ENCODE data around the gene ABCG1. TPM values are rescaled to one million over a fixed set of nuclear protein-coding genes. Genes with fewer than 3 reads are reported as not detected.

ABCG1 gene
- total RNA-seq, 1 donor from 2014 or later, result 39.5 TPM

DNA sequence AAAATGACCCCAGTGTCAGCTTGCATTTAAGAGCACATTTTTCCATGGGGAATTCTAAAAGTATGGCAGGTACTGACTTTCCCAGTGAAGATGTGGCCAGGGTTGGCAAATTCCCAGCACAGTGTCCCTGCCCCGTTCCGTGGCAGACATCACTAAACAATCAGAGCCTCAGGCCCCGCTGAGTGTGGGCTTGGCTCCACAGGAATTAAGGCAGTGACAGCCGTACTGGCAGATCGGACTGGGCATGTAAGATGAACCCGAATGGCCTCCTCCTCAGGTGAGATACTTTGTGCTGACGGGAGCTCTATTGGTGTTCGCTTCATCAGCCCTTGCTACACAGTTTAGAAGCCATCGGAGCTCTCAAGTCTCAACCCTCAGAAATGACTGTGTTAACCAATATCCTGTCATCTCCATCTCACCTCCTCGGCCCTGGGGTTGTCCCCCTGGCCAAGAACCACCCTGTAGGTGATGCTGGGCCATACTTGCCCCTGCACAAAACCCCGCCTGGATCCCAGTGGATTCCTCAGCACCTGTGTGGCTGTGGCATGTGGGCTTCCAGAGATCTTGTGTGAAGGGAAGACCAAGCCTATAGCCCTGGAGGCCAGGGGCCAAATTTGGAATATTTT, 29.0 kb upstream of the ABCG1 start:
- intact Hi-C loops (cut with DNase I), result no loop called here
- H3K27ac ChIP-seq, result no peak overlapping the region
- no peak overlapping the region for H3K4me3 ChIP-seq
- H3K4me1 ChIP-seq, result no peaks in the 10 kb centered on the region
- no peaks in the 10 kb centered on the region for H3K27me3 ChIP-seq
- TF ChIP-seq, protein P1, sequence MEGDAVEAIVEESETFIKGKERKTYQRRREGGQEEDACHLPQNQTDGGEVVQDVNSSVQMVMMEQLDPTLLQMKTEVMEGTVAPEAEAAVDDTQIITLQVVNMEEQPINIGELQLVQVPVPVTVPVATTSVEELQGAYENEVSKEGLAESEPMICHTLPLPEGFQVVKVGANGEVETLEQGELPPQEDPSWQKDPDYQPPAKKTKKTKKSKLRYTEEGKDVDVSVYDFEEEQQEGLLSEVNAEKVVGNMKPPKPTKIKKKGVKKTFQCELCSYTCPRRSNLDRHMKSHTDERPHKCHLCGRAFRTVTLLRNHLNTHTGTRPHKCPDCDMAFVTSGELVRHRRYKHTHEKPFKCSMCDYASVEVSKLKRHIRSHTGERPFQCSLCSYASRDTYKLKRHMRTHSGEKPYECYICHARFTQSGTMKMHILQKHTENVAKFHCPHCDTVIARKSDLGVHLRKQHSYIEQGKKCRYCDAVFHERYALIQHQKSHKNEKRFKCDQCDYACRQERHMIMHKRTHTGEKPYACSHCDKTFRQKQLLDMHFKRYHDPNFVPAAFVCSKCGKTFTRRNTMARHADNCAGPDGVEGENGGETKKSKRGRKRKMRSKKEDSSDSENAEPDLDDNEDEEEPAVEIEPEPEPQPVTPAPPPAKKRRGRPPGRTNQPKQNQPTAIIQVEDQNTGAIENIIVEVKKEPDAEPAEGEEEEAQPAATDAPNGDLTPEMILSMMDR (IDR thresholded peaks at IDR 0.05), result no peak
- no peaks in the 10 kb centered on the region for H3K36me3 ChIP-seq
- H3K9me3 ChIP-seq, result no peaks in the 10 kb centered on the region
- DNase-seq (ENCODE audit: low spot score in 2 of 2), result no peak

DNA sequence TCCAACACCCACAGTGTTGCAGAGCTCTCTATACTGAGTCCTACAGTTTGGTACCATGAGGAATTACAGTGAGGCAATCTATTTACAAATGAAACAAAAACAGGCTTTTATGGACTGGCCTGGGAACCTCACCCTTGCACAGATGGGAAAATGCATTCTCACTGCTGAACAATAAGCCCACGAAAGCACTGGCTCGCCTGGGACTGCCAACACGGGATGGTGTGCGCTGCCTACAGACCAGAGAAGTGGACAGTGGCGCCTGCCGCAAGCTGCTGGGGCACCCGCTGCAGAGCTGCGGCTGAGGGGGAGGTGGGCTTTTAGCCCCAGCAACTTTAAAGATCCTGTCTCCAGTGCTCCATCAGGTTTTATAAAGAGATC, 28.5 kb upstream of the ABCG1 start:
- intact Hi-C loops (cut with DNase I), result no loop called here
- TF ChIP-seq, protein P1 (IDR thresholded peaks at IDR 0.05), result no peak
- no peaks in the 10 kb centered on the region for H3K9me3 ChIP-seq
- H3K4me3 ChIP-seq, result no peak overlapping the region
- no peaks in the 10 kb centered on the region for H3K4me1 ChIP-seq
- no peak for DNase-seq (ENCODE audit: low spot score in 2 of 2)
- H3K36me3 ChIP-seq, result no peaks in the 10 kb centered on the region
- H3K27ac ChIP-seq, result no peak overlapping the region
- H3K27me3 ChIP-seq, result no peaks in the 10 kb centered on the region

DNA sequence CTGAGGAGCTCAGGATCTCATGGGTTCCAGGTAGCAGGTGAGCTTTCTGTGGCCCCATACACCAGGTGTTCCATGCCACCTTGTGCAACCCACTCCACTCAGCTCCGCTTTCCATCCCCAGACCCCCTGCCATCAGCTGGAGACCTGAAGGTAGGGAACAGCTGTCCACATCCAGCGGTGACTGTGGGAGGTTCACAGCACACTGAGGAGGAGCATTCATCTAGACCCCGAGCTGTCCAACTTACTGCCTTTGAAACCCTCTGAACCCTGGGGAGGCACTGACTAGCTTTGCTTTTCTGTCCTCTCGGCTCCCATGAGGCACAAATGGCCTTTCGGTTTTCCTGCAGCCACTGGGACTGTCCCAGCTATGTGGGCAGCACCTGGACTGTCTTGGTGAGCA, 27.9 kb upstream of the ABCG1 start:
- no peak overlapping the region for H3K4me3 ChIP-seq
- H3K27me3 ChIP-seq, result no peaks in the 10 kb centered on the region
- no peak overlapping the region for H3K27ac ChIP-seq
- intact Hi-C loops (cut with DNase I), result no loop called here
- DNase-seq (ENCODE audit: low spot score in 2 of 2), result no peak
- H3K36me3 ChIP-seq, result no peaks in the 10 kb centered on the region
- TF ChIP-seq, protein P1 (IDR thresholded peaks at IDR 0.05), result no peak
- no peaks in the 10 kb centered on the region for H3K4me1 ChIP-seq
- H3K9me3 ChIP-seq, result no peaks in the 10 kb centered on the region

DNA sequence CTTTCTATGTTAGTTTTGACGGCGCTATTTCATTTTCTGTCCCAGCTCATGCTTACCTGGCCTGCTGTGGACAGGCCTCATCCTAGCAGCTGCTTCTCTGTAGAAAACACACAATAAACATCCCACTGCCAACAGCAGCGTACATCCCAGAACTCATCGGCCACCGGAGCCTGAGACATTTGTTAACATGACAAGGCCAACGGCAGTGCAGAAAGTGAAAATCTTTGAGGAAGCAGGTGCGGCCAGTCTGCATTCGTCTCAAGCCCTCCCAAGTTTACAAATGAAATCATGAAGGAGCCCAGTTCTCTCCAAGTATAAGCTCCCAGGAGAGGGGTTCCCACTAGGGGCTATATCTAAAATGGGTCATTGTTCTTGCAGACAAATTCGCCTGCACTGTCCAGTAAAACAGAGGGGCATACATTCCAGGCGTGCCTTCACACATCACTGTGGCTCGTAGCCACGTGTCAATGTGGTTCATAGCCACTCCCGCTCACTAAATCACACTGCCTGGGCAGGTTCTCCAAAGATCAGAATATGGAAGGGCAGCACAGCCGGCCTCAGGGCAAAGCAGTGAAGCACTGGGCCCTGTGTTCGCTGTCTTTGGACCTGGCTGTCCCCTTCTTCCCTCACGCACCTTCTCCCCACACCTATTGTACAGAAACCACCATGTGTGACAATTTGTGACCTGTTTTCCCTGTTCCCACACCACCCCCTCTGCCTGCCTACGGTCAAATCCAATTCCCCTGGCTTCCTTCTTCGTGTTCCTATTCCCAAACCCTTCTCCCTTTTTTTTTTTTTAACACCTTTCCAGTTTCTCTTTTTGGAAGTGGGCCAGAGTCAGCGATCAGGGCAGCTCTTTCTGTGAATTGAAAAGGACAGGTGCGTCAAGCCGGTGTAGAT, 27.0 kb upstream of the ABCG1 start:
- intact Hi-C loops (cut with DNase I), result no loop called here
- no peaks in the 10 kb centered on the region for H3K36me3 ChIP-seq

DNA sequence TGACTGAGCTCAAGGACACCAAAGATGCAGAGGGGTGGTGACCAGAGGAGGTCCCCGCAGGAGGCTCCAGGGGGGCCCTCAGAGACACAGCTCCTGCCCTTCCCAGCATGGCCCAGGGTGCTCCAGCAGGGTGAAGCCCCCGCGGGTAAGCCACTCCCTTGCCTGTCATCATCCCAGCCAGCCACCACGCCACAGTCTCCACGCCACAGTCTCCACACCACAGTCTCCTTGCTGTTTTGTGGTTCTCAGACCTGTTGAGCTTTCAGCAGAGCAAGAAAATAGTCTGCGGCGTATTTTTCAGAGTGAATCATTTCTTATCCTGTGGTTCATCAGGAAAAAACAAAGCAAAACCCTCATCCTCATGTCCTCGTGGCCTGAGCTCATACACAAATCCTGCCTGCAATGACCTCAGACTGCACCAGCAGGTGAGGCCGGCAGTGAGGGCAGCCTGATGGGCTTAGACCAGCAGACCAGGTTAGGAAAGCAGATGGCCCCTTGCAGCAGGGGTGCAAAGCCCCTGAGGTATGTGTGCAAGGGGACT, 25.7 kb upstream of the ABCG1 start:
- intact Hi-C loops (cut with DNase I), result no loop called here
- Histone ChIP-seq H3K9me3 (no peaks in the 10 kb centered on the region), H3K27me3 (no peaks in the 10 kb centered on the region), H3K4me3 (no peak overlapping the region), H3K27ac (no peak overlapping the region), H3K36me3 (no peaks in the 10 kb centered on the region), H3K4me1 (no peaks in the 10 kb centered on the region)
- DNase-seq (ENCODE audit: low spot score in 2 of 2), result no peak
- TF ChIP-seq, protein P1 (IDR thresholded peaks at IDR 0.05), result no peak

More for the DNA sequence above, 27.0 kb upstream of the ABCG1 start:
- Histone ChIP-seq H3K27ac (no peak overlapping the region), H3K4me3 (no peak overlapping the region), H3K27me3 (no peaks in the 10 kb centered on the region), H3K4me1 (no peaks in the 10 kb centered on the region), H3K9me3 (no peaks in the 10 kb centered on the region)
- no peak for DNase-seq (ENCODE audit: low spot score in 2 of 2)
- TF ChIP-seq, protein P1 (IDR thresholded peaks at IDR 0.05), result no peak
